Left lung (tissue), 10 donors: ENCODE data around the gene TET3. TPM values are rescaled to one million over a fixed set of nuclear protein-coding genes. Genes with fewer than 3 reads are reported as not detected.

Experiments used
- ATAC-seq: fragments of 200-7000 bp; cut with Tn5 transposase; one replicate; pipeline ENCODE4 v1.9.1; 2020; ENCODE audit warnings: moderate library complexity
- DNase-seq, 4 donors: peaks; one replicate each; pipeline ENCODE4 v3.0.0-alpha.2; 2013 to 2020
- H3K27ac ChIP-seq, 2 donors: fragments of 200-600 bp; sonication (generic) in 1 of 2; one replicate each; pipeline versions ENCODE4 v1.5.0 to v1.8.0; 2020 to 2021
- H3K27me3 ChIP-seq, 2 donors: fragments of 200-600 bp; sonication (generic) in 1 of 2; one replicate each; pipeline versions ENCODE4 v1.5.0 to v1.8.0; 2020 to 2021
- H3K36me3 ChIP-seq, 2 donors: fragments of 200-600 bp; sonication (generic) in 1 of 2; one replicate each; pipeline versions ENCODE4 v1.5.0 to v1.8.0; 2020 to 2021
- H3K4me1 ChIP-seq, 2 donors: fragments of 200-600 bp; one replicate each; pipeline ENCODE4 v1.8.0; 2021
- H3K4me3 ChIP-seq, 2 donors: fragments of 200-600 bp; sonication (generic) in 1 of 2; one replicate each; pipeline versions ENCODE4 v1.5.0 to v1.8.0; 2020 to 2021; ENCODE audit warnings: mild to moderate bottlenecking in 1 of 2
- H3K9me3 ChIP-seq, 2 donors: fragments of 200-600 bp; sonication (generic) in 1 of 2; one replicate each; pipeline versions ENCODE4 v1.5.0 to v1.8.0; 2020 to 2021
- intact Hi-C, 2 donors: fragments of 100-400 bp; cut with DNase I; formaldehyde crosslinking; loops; one replicate each; pipeline versions ENCODE4 v1.11.2 to v1.14.2; 2022
- polyA plus RNA-seq, 6 donors: library from polyadenylated mRNA; unstranded; fragments of 120-200 nt; gene quantifications; one replicate each; pipeline ENCODE4 v1.2.1, GENCODE V29; 2013; ENCODE audit not compliant: insufficient read length in 6 of 6
- total RNA-seq, 2 donors: library from RNA; stranded (reverse); fragmentation: NEBNext Ultra II Directional; extraction: Animal tissue kit (Norgen Biotek cat#: 25700); gene quantifications; one replicate each; pipeline ENCODE4 v1.2.1, GENCODE V29; 2021
- TF ChIP-seq, protein P1 (sequence below), 2 donors: fragments of 200-600 bp; sonication (generic) in 1 of 2; IDR thresholded peaks; one replicate each; pipeline versions ENCODE4 v1.5.0 to v1.8.0; 2021; ENCODE audit warnings: antibody characterized with exemption in 2 of 2
- donor health status: DM: no; HTN: yes; CAD: no.
- donor health status: DM: no; HTN: no; CAD: no.

TET3 gene
- total and polyA plus RNA-seq, 8 donors, result 16.6 to 32.1 (median 19.7) TPM

- Histone ChIP-seq H3K9me3 (peaks cover 0 to 4% of the 10 kb centered on the region in 2 donors), H3K4me1 (peaks cover 0 to 8% of the 10 kb centered on the region in 2 donors), H3K4me3 (no peak overlapping the region), H3K27me3 (no peaks in the 10 kb centered on the region), H3K36me3 (peaks cover 0 to 10% of the 10 kb centered on the region in 2 donors), H3K27ac (no peak overlapping the region)
- intact Hi-C loops, result no loop called here
- no peak for ATAC-seq
- TF ChIP-seq, protein P1, sequence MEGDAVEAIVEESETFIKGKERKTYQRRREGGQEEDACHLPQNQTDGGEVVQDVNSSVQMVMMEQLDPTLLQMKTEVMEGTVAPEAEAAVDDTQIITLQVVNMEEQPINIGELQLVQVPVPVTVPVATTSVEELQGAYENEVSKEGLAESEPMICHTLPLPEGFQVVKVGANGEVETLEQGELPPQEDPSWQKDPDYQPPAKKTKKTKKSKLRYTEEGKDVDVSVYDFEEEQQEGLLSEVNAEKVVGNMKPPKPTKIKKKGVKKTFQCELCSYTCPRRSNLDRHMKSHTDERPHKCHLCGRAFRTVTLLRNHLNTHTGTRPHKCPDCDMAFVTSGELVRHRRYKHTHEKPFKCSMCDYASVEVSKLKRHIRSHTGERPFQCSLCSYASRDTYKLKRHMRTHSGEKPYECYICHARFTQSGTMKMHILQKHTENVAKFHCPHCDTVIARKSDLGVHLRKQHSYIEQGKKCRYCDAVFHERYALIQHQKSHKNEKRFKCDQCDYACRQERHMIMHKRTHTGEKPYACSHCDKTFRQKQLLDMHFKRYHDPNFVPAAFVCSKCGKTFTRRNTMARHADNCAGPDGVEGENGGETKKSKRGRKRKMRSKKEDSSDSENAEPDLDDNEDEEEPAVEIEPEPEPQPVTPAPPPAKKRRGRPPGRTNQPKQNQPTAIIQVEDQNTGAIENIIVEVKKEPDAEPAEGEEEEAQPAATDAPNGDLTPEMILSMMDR (IDR thresholded peaks at IDR 0.05), result no peak
- DNase-seq, result no peak
Measured at GRCh38 chr2:73964223-73964622, 20.5 kb upstream of the TET3 start.

- Histone ChIP-seq H3K4me3 (no peak overlapping the region), H3K27ac (no peak overlapping the region), H3K4me1 (peaks cover 0 to 16% of the 10 kb centered on the region in 2 donors), H3K9me3 (peaks cover 0 to 4% of the 10 kb centered on the region in 2 donors), H3K36me3 (peaks cover 0 to 2% of the 10 kb centered on the region in 2 donors), H3K27me3 (no peaks in the 10 kb centered on the region)
- ATAC-seq (no peak), DNase-seq (no peak)
- intact Hi-C loops, result no loop called here
- TF ChIP-seq, protein P1 (IDR thresholded peaks at IDR 0.05), result no peak
Measured at GRCh38 chr2:73965053-73965452, 19.7 kb upstream of the TET3 start.

- no peaks in the 10 kb centered on the region for H3K36me3 ChIP-seq
- H3K9me3 ChIP-seq, result no peaks in the 10 kb centered on the region
- TF ChIP-seq, protein P1 (IDR thresholded peaks at IDR 0.05), result no peak
- no peak overlapping the region for H3K4me3 ChIP-seq
- intact Hi-C loops, result no loop called here
- no peak overlapping the region for H3K27ac ChIP-seq
- no peak for ATAC-seq
- no peaks in the 10 kb centered on the region for H3K27me3 ChIP-seq
- peaks cover 14 to 49% of the 10 kb centered on the region in 2 donors for H3K4me1 ChIP-seq
- no peak for DNase-seq
Measured at GRCh38 chr2:73968357-73968937, 16.3 kb upstream of the TET3 start.

GRCh38 chr2:73969356-73969755 lies 15.4 kb upstream of the TET3 start:
- no peak overlapping the region for H3K4me3 ChIP-seq
- no peak for ATAC-seq

GRCh38 chr2:73970141-73970803 lies 14.4 kb upstream of the TET3 start:
- Histone ChIP-seq H3K27me3 (no peaks in the 10 kb centered on the region), H3K4me1 (peaks cover 14 to 49% of the 10 kb centered on the region in 2 donors), H3K4me3 (no peak overlapping the region), H3K27ac (peak overlapping the region in 1 of 2 donors; percentile 76), H3K9me3 (no peaks in the 10 kb centered on the region), H3K36me3 (no peaks in the 10 kb centered on the region)
- ATAC-seq (peak; percentile 62), DNase-seq (no peak)
- TF ChIP-seq, protein P1 (IDR thresholded peaks at IDR 0.05), result no peak
- intact Hi-C loops, result no loop called here

More at GRCh38 chr2:73969356-73969755, 15.4 kb upstream of the TET3 start:
- peaks cover 14 to 49% of the 10 kb centered on the region in 2 donors for H3K4me1 ChIP-seq
- TF ChIP-seq, protein P1 (IDR thresholded peaks at IDR 0.05), result no peak
- no peaks in the 10 kb centered on the region for H3K27me3 ChIP-seq
- no peaks in the 10 kb centered on the region for H3K9me3 ChIP-seq
- intact Hi-C loops, result no loop called here
- H3K27ac ChIP-seq, result peak overlapping the region in 1 of 2 donors; percentile 76
- H3K36me3 ChIP-seq, result no peaks in the 10 kb centered on the region
- DNase-seq, result no peak
